GM18517 (cell line): Measurements from ENCODE around the gene SCN2B.

Experiments used
- ATAC-seq: cut with Tn5 transposase; IDR thresholded peaks from one replicate; pipeline ENCODE4 v1.9.1; 2021; ENCODE audit warnings: mild to moderate bottlenecking, moderate library complexity; ENCODE audit not compliant: unreplicated experiment

The SCN2B gene

GRCh38 chr11:118154641-118155040 lies 21.8 kb downstream of the SCN2B start:
- no peak for ATAC-seq

GRCh38 chr11:118153976-118154375 lies 22.5 kb downstream of the SCN2B start:
- ATAC-seq, result no peak

- ATAC-seq, result no peak
Measured at GRCh38 chr11:118153516-118153915, 22.9 kb downstream of the SCN2B start.

- no peak for ATAC-seq
Measured at GRCh38 chr11:118152552-118153471, 23.6 kb downstream of the SCN2B start, which contains the start of gene SCN4B. SCN4B (minus strand) TSS chr11:118152823; CDS start chr11:118152673, 150 bp downstream.

GRCh38 chr11:118152020-118152551 lies 24.4 kb downstream of the SCN2B start:
- no peak for ATAC-seq

- no peak for ATAC-seq
Measured at GRCh38 chr11:118151431-118151830, 25.0 kb downstream of the SCN2B start.

- ATAC-seq, result no peak
Measured at GRCh38 chr11:118149493-118149892, 26.9 kb downstream of the SCN2B start.

GRCh38 chr11:118148856-118149255 lies 27.6 kb downstream of the SCN2B start:
- ATAC-seq, result no peak

GRCh38 chr11:118148240-118148639 lies 28.2 kb downstream of the SCN2B start:
- no peak for ATAC-seq

- ATAC-seq, result no peak
Measured at GRCh38 chr11:118147502-118147901, 28.9 kb downstream of the SCN2B start.

GRCh38 chr11:118146554-118146953 lies 29.9 kb downstream of the SCN2B start:
- ATAC-seq, result no peak

GRCh38 chr11:118145285-118146227 lies 30.9 kb downstream of the SCN2B start:
- peak; percentile 65 for ATAC-seq

GRCh38 chr11:118144301-118145268 lies 31.9 kb downstream of the SCN2B start:
- no peak for ATAC-seq

GRCh38 chr11:118143661-118144185 lies 32.7 kb downstream of the SCN2B start:
- ATAC-seq, result no peak

- no peak for ATAC-seq
Measured at GRCh38 chr11:118142809-118143208, 33.6 kb downstream of the SCN2B start.

GRCh38 chr11:118142081-118142480 lies 34.4 kb downstream of the SCN2B start:
- ATAC-seq, result no peak

- no peak for ATAC-seq
Measured at GRCh38 chr11:118139578-118139977, 36.9 kb downstream of the SCN2B start.

- ATAC-seq, result no peak
Measured at GRCh38 chr11:118138839-118139420, 37.5 kb downstream of the SCN2B start.

GRCh38 chr11:118136801-118137200 lies 39.6 kb downstream of the SCN2B start:
- ATAC-seq, result no peak
